ENCODE measurements around the gene LDB2.
"Not testable (repeated sequence)": the region's sequence is repeated elsewhere in the genome, so short reads cannot be mapped to it uniquely, and the experiment has no call there.

LDB2 gene

DNA sequence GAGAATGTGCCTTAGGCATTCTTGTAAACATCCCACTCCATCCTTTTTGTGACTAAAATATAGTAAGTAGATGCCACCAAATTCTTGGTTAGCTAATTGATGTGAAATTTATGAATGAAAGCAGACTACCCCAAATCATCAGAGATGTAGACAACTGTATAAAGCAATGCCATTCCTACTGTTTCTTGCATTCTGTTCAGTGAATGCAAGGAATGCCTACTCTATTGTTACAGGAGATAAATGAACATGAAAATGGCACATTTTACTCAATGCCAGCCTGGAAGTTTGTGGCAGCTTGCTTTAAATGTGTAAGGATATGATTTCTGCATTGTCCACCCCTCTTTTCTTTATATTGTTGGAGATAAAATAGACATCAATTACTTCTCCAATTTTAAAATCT is 317.9 kb downstream of the LDB2 start:
- ATAC-seq: no peak
- Mint-ChIP-seq H3K27ac (no peak overlapping the region), H3K27me3 (no peaks in the 10 kb centered on the region), H3K4me1 (no peaks in the 10 kb centered on the region), H3K4me3 (no peak overlapping the region), H3K9me3 (peaks cover 3% of the 10 kb centered on the region), H3K36me3 (no peaks in the 10 kb centered on the region)

- H3K4me1 Mint-ChIP-seq: no peaks in the 10 kb centered on the region
- no peaks in the 10 kb centered on the region for H3K27me3 Mint-ChIP-seq
- H3K27ac Mint-ChIP-seq: no peak overlapping the region
- peaks cover 3% of the 10 kb centered on the region for H3K9me3 Mint-ChIP-seq
- H3K4me3 Mint-ChIP-seq: no peak overlapping the region
- no peak for ATAC-seq
- no peaks in the 10 kb centered on the region for H3K36me3 Mint-ChIP-seq
Observed at GRCh38 chr4:16579866-16580265, 318.6 kb downstream of the LDB2 start.

- no peak overlapping the region for H3K4me3 Mint-ChIP-seq
- no peaks in the 10 kb centered on the region for H3K27me3 Mint-ChIP-seq
- H3K36me3 Mint-ChIP-seq: no peaks in the 10 kb centered on the region
- no peak overlapping the region for H3K27ac Mint-ChIP-seq
- H3K9me3 Mint-ChIP-seq: peaks cover 3% of the 10 kb centered on the region
- no peaks in the 10 kb centered on the region for H3K4me1 Mint-ChIP-seq
- ATAC-seq: no peak
Observed at GRCh38 chr4:16577177-16577576, 321.3 kb downstream of the LDB2 start.

GRCh38 chr4:16574981-16575380 is 323.5 kb downstream of the LDB2 start:
- no peak for ATAC-seq
- H3K36me3 Mint-ChIP-seq: no peaks in the 10 kb centered on the region

GRCh38 chr4:16573739-16574138 is 324.7 kb downstream of the LDB2 start:
- H3K36me3 Mint-ChIP-seq: no peaks in the 10 kb centered on the region
- H3K4me3 Mint-ChIP-seq: no peak overlapping the region
- H3K9me3 Mint-ChIP-seq: peaks cover 4% of the 10 kb centered on the region
- no peak for ATAC-seq
- no peak overlapping the region for H3K27ac Mint-ChIP-seq
- no peaks in the 10 kb centered on the region for H3K27me3 Mint-ChIP-seq
- no peaks in the 10 kb centered on the region for H3K4me1 Mint-ChIP-seq

More at GRCh38 chr4:16574981-16575380, 323.5 kb downstream of the LDB2 start:
- Mint-ChIP-seq H3K27ac (no peak overlapping the region), H3K27me3 (no peaks in the 10 kb centered on the region), H3K9me3 (peaks cover 6% of the 10 kb centered on the region), H3K4me1 (no peaks in the 10 kb centered on the region), H3K4me3 (no peak overlapping the region)

DNA sequence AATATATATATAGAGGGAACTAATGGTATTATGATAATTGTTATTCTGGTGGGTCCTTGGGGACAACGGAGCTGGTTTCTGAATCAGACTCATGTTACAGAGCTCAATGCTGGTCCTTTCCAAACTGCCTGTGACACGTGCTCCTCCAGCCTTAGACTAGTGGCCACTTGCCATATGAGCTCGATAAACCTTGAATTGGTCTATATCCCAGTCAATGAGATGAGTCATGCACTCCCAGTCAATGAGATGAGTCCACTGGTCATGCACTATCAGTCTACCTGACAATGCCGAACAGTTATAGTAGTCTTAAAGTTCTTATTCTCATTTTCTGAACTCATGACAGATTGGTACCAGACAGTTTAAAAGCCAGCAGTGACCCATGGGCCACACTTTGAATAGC is 325.2 kb downstream of the LDB2 start:
- H3K9me3 Mint-ChIP-seq: peaks cover 3% of the 10 kb centered on the region
- no peaks in the 10 kb centered on the region for H3K36me3 Mint-ChIP-seq
- no peak overlapping the region for H3K4me3 Mint-ChIP-seq
- no peaks in the 10 kb centered on the region for H3K27me3 Mint-ChIP-seq
- H3K27ac Mint-ChIP-seq: no peak overlapping the region
- no peaks in the 10 kb centered on the region for H3K4me1 Mint-ChIP-seq
- ATAC-seq: no peak

- no peak overlapping the region for H3K27ac Mint-ChIP-seq
- no peak overlapping the region for H3K4me3 Mint-ChIP-seq
- H3K36me3 Mint-ChIP-seq: no peaks in the 10 kb centered on the region
- H3K9me3 Mint-ChIP-seq: peaks cover 3% of the 10 kb centered on the region
- no peaks in the 10 kb centered on the region for H3K4me1 Mint-ChIP-seq
- no peaks in the 10 kb centered on the region for H3K27me3 Mint-ChIP-seq
- ATAC-seq: no peak
Observed at GRCh38 chr4:16572631-16573030, 325.8 kb downstream of the LDB2 start.

DNA sequence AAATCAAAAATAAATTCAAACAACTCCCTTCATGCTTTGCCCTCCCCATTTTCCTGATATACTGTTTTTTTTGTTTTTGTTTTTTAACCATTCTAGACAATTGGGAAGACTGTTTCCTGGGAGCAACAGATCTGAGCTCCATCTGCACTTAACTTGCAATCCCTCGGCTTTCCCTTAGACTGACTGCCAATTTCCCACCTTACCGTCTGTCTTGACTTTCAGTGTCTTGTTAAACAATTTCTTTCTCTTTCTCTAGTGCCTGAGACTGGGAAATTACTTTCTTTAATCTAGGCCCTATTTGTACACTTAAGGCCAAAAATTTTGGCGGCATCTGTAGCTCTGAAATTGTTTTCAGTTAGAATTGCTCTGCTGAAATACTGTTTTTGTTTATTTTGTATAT is 326.3 kb downstream of the LDB2 start:
- no peak overlapping the region for H3K27ac Mint-ChIP-seq
- no peaks in the 10 kb centered on the region for H3K4me1 Mint-ChIP-seq
- ATAC-seq: no peak
- no peaks in the 10 kb centered on the region for H3K27me3 Mint-ChIP-seq
- no peaks in the 10 kb centered on the region for H3K36me3 Mint-ChIP-seq
- peaks cover 3% of the 10 kb centered on the region for H3K9me3 Mint-ChIP-seq
- no peak overlapping the region for H3K4me3 Mint-ChIP-seq

GRCh38 chr4:16569790-16570189 is 328.7 kb downstream of the LDB2 start:
- H3K27me3 Mint-ChIP-seq: no peaks in the 10 kb centered on the region
- H3K4me3 Mint-ChIP-seq: no peak overlapping the region
- no peaks in the 10 kb centered on the region for H3K4me1 Mint-ChIP-seq

GRCh38 chr4:16557316-16557715 is 341.1 kb downstream of the LDB2 start:
- H3K9me3 Mint-ChIP-seq, H3K27ac Mint-ChIP-seq, ATAC-seq, H3K4me3 Mint-ChIP-seq, H3K27me3 Mint-ChIP-seq, H3K4me1 Mint-ChIP-seq, H3K36me3 Mint-ChIP-seq: not testable (repeated sequence)

More at GRCh38 chr4:16569790-16570189, 328.7 kb downstream of the LDB2 start:
- no peaks in the 10 kb centered on the region for H3K36me3 Mint-ChIP-seq
- H3K9me3 Mint-ChIP-seq: peaks cover 6% of the 10 kb centered on the region
- H3K27ac Mint-ChIP-seq: no peak overlapping the region
- ATAC-seq: no peak

- no peaks in the 10 kb centered on the region for H3K36me3 Mint-ChIP-seq
- no peak overlapping the region for H3K27ac Mint-ChIP-seq
- no peak overlapping the region for H3K4me3 Mint-ChIP-seq
- H3K9me3 Mint-ChIP-seq: peaks cover 9% of the 10 kb centered on the region
- ATAC-seq: no peak
- no peaks in the 10 kb centered on the region for H3K27me3 Mint-ChIP-seq
- H3K4me1 Mint-ChIP-seq: no peaks in the 10 kb centered on the region
Observed at GRCh38 chr4:16555156-16555555, 343.3 kb downstream of the LDB2 start.

DNA sequence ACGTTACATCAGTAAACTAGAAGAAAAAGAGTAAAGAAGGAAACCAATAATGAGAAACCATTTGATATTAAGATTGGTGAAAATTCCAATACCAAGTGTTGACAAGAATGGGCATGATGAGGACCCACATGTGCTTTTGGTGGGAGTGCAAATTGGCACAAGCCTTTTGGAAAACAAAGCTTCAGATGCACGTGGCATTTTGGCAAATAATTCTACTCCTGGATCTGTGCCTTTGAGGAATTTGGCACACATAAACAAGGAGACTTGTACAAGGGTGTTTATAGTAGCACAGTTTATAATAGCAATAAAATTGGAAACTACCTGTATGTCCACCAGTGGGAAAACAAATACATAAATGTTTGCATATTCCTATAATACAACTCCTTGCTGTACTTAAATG is 347.9 kb downstream of the LDB2 start:
- Mint-ChIP-seq H3K9me3 (peaks cover under 1% of the 10 kb centered on the region), H3K27ac (no peak overlapping the region), H3K36me3 (no peaks in the 10 kb centered on the region), H3K27me3 (no peaks in the 10 kb centered on the region), H3K4me3 (no peak overlapping the region), H3K4me1 (no peaks in the 10 kb centered on the region)
- no peak for ATAC-seq

GRCh38 chr4:16545656-16546055 is 352.8 kb downstream of the LDB2 start:
- ATAC-seq: no peak
- no peaks in the 10 kb centered on the region for H3K4me1 Mint-ChIP-seq
- no peak overlapping the region for H3K4me3 Mint-ChIP-seq
- H3K27me3 Mint-ChIP-seq: no peaks in the 10 kb centered on the region
- H3K27ac Mint-ChIP-seq: no peak overlapping the region
- H3K9me3 Mint-ChIP-seq: peaks cover 6% of the 10 kb centered on the region
- no peaks in the 10 kb centered on the region for H3K36me3 Mint-ChIP-seq

DNA sequence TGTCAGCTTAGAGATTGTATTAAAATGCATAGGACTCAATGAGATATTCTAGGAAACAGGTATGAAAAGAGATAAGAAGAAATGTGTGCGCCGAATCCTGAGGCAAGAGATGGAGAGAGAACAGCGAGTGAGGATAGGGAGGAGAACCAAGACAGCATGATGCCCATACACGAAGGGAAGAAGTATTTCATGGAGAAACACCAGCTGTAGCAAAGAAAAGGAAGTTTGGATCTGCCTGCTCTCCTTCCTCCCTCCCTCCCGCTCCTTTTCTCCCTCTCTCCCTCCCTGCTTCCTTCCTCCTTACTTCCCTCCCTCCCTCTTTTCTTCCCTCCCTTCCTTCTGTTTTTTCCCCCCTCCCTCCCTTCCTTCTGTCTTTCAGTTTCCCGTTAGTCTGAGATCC is 353.6 kb downstream of the LDB2 start:
- Mint-ChIP-seq H3K4me1 (no peaks in the 10 kb centered on the region), H3K9me3 (peaks cover 6% of the 10 kb centered on the region), H3K27me3 (no peaks in the 10 kb centered on the region), H3K36me3 (no peaks in the 10 kb centered on the region), H3K4me3 (no peak overlapping the region), H3K27ac (no peak overlapping the region)
- no peak for ATAC-seq

- H3K4me1 Mint-ChIP-seq: no peaks in the 10 kb centered on the region
- no peak overlapping the region for H3K27ac Mint-ChIP-seq
- no peak overlapping the region for H3K4me3 Mint-ChIP-seq
- no peaks in the 10 kb centered on the region for H3K27me3 Mint-ChIP-seq
- H3K9me3 Mint-ChIP-seq: peaks cover 6% of the 10 kb centered on the region
- no peaks in the 10 kb centered on the region for H3K36me3 Mint-ChIP-seq
- ATAC-seq: no peak
Observed at GRCh38 chr4:16544251-16544721, 354.2 kb downstream of the LDB2 start.

- ATAC-seq: no peak
- H3K4me1 Mint-ChIP-seq: no peaks in the 10 kb centered on the region
- H3K9me3 Mint-ChIP-seq: peaks cover 2% of the 10 kb centered on the region
- H3K27me3 Mint-ChIP-seq: no peaks in the 10 kb centered on the region
- H3K36me3 Mint-ChIP-seq: no peaks in the 10 kb centered on the region
- no peak overlapping the region for H3K4me3 Mint-ChIP-seq
- no peak overlapping the region for H3K27ac Mint-ChIP-seq
Observed at GRCh38 chr4:16537926-16538325, 360.5 kb downstream of the LDB2 start.
